GM21576 (cell line): ENCODE results near the gene KCNK13.
"Not testable (repeated sequence)": the region's sequence is repeated elsewhere in the genome, so short reads cannot be mapped to it uniquely, and the experiment has no call there.

Source experiments
- ATAC-seq: cut with Tn5 transposase; IDR thresholded peaks from one replicate; pipeline ENCODE4 v1.9.1; 2021; ENCODE audit warnings: mild to moderate bottlenecking, moderate library complexity; ENCODE audit not compliant: unreplicated experiment

Gene KCNK13

GRCh38 chr14:90060312-90060964 lies 1.4 kb upstream of the KCNK13 start:
- ATAC-seq: peak; percentile 61

- ATAC-seq: no peak
Observed at GRCh38 chr14:90060965-90061684, 669 bp upstream of the KCNK13 start.

GRCh38 chr14:90062127-90062794 lies 467 bp downstream of the KCNK13 start:
- ATAC-seq: no peak

- ATAC-seq: no peak
Observed at GRCh38 chr14:90062822-90063539, 1.2 kb downstream of the KCNK13 start.

GRCh38 chr14:90072350-90072749 lies 10.6 kb downstream of the KCNK13 start:
- no peak for ATAC-seq

GRCh38 chr14:90079576-90079975 lies 17.8 kb downstream of the KCNK13 start:
- ATAC-seq: no peak

GRCh38 chr14:90087433-90087832 lies 25.6 kb downstream of the KCNK13 start:
- peak; percentile 59 for ATAC-seq

GRCh38 chr14:90088176-90088575 lies 26.4 kb downstream of the KCNK13 start:
- no peak for ATAC-seq

GRCh38 chr14:90089486-90089885 lies 27.7 kb downstream of the KCNK13 start:
- ATAC-seq: not testable (repeated sequence)

GRCh38 chr14:90091393-90091792 lies 29.6 kb downstream of the KCNK13 start:
- no peak for ATAC-seq

- ATAC-seq: no peak
Observed at GRCh38 chr14:90093942-90094595, 32.3 kb downstream of the KCNK13 start.

GRCh38 chr14:90095096-90095495 lies 33.3 kb downstream of the KCNK13 start:
- no peak for ATAC-seq

GRCh38 chr14:90096566-90096965 lies 34.8 kb downstream of the KCNK13 start:
- ATAC-seq: no peak

GRCh38 chr14:90103808-90104207 lies 42.0 kb downstream of the KCNK13 start:
- ATAC-seq: no peak

GRCh38 chr14:90105756-90106155 lies 44.0 kb downstream of the KCNK13 start:
- no peak for ATAC-seq

GRCh38 chr14:90107789-90108188 lies 46.0 kb downstream of the KCNK13 start:
- ATAC-seq: no peak

- ATAC-seq: no peak
Observed at GRCh38 chr14:90109858-90110257, 48.1 kb downstream of the KCNK13 start.

- no peak for ATAC-seq
Observed at GRCh38 chr14:90111895-90112534, 50.2 kb downstream of the KCNK13 start.

- no peak for ATAC-seq
Observed at GRCh38 chr14:90114554-90114953, 52.8 kb downstream of the KCNK13 start.

GRCh38 chr14:90115780-90116179 lies 54.0 kb downstream of the KCNK13 start:
- ATAC-seq: no peak
